HG03457 (cell line): ENCODE measurements around the gene CBFA2T2.
"Not testable (repeated sequence)": the region's sequence is repeated elsewhere in the genome, so short reads cannot be mapped to it uniquely, and the experiment has no call there.

Experiments
- ATAC-seq: cut with Tn5 transposase; IDR thresholded peaks from one replicate; pipeline ENCODE4 v1.9.1; 2021; ENCODE audit warnings: moderate number of reproducible peaks; ENCODE audit not compliant: unreplicated experiment

The CBFA2T2 gene

GRCh38 chr20:33689973-33690372 is 200.1 kb downstream of the CBFA2T2 start:
- ATAC-seq: no peak

DNA sequence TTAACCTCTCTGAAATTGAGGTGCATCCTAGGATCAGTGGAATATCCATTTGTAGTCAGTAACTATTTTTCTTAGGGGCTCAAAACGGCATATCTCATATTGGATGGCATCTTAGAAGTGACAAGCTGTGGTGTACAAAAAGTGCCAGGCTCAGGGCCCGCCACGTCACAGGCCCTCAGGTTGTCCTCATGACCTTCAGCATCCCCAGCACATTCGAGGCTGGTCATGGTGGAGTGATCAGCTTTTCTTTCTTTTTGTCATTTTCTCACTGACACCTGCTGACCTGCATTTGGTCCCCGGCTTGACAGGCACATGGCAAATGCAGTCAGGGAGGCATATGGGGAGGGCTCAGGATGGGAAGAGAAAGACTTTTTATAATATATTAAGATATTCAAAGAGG is 203.4 kb downstream of the CBFA2T2 start:
- ATAC-seq: no peak

DNA sequence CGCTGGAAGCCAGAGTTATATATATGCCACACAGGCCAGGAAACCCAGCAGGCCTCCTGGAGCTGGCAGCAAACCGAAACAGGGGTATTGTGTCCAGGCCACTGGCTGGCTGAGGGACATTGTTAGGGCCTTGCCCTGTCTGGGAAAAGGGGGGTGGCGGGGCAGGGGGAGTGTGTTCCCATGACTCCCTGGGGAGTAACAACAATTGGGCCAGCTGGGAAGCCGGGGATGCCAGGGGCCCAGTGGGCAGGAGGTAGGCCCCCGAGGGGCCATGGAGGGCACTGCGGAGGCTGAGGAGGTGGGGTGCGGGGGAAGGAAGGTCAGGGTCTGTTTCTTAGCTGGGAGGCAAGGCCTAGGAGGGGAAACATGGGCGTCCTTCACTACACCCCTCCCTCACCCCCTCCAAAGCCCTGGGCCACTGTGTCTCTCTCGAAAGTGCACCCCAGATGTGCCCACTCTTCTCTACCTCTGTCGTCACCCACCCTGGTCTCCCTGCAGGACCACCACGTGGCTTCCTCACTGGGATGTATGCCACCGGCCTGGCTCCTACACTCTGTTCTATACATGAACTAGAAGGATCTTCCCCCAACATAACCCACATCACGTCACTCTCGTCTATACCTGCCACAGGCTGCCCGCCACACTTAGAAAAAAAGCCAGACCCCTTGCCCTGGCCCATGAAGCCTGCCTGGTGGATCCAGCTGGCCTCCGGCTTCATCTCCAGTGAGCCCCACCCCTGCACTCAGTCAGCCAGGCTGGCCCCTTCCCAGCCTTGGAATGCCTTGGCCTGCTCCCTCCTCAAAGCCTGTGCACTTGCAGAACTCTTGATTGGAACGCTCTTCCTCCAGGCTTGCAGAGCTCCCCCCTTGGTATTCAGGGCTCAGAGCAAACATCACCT is 204.1 kb downstream of the CBFA2T2 start:
- no peak for ATAC-seq

- ATAC-seq: no peak
Measured at GRCh38 chr20:33694639-33695012, 204.7 kb downstream of the CBFA2T2 start.

DNA sequence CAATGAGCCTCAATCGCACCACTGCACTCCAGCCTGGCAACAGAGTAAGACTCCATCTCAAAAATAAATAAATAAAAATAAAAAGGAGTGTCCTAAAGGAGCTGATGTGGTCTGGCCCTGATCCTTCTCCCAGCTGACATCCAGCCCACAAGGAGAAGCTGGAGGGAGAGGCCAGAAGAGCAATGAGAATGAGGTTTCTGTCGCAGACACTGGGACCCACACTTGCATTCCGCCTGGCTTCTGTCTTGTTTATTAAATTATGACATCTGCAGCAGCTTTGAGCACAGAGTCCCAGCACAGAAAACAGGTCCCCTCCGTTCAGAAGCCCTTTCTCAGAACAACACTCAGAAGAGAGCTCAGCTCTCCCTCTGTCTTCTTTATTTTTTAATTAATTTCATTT is 206.6 kb downstream of the CBFA2T2 start:
- no peak for ATAC-seq

GRCh38 chr20:33697129-33697528 is 207.2 kb downstream of the CBFA2T2 start:
- no peak for ATAC-seq

GRCh38 chr20:33698966-33699365 is 209.1 kb downstream of the CBFA2T2 start:
- not testable (repeated sequence) for ATAC-seq
